Keratinocyte (primary cell): ENCODE measurements around the gene LUM.

Source experiments
- CTCF ChIP-seq, 3 experiments: IDR thresholded peaks in 1 of 3; conservative IDR thresholded peaks in 1 of 3; optimal IDR thresholded peaks in 1 of 3; 2 replicates in 2 of 3; 3 replicates in 1 of 3; pipeline versions ENCODE3 to v1.5.1; 2011; ENCODE audit warnings: low read length in 3 of 3, mild to moderate bottlenecking in 3 of 3, moderate library complexity in 2 of 3, control low read depth in 1 of 3, inconsistent platforms in 1 of 3; ENCODE audit not compliant: insufficient read depth in 2 of 3; ENCODE audit errors: extremely low read depth in 1 of 3
- EZH2 ChIP-seq: IDR thresholded peaks from one replicate; pipeline ENCODE4 v1.6.1; 2012; ENCODE audit warnings: inconsistent platforms, mild to moderate bottlenecking, low read length, moderate library complexity

DNA sequence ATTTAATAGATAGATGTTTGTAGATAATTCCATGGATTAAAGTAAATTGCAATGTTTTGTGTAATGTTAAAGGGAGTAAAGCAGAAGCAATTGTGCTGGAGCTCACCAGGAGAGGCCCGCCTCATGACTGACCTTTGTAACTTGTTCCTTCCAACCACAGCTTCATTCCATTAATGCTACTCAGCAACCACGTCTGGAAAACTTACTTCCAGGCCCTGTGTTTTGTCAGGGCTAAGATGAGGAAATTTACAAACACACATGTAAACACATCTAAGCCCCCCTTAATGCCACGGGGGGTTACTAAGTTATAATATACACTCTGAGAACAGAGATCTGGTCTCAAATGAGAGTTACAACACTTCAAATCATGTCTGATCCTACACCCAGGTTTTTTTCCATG is 12.4 kb downstream of the LUM start:
- TF ChIP-seq CTCF (optimal IDR thresholded peaks at IDR 0.05 in 1 of 3, IDR thresholded peaks at IDR 0.05 in 1 of 3, conservative IDR thresholded peaks at IDR 0.05 in 1 of 3; ENCODE audit: extremely low read depth in 1 of 3, insufficient read depth in 2 of 3, low read length in 3 of 3) (no peak), EZH2 (no peak)
